Measurements from ENCODE around the gene PCDH9.

The PCDH9 gene

GRCh38 chr13:67217880-67218279, 12.3 kb downstream of the PCDH9 start:
- no peak for TF ChIP-seq CTCF (conservative IDR thresholded peaks at IDR 0.05; ENCODE audit: control insufficient read depth, insufficient read depth, low read depth, low read length)
- no peak overlapping the region for H3K4me3 ChIP-seq (ENCODE audit: control insufficient read depth, low read depth, low read length)
- DNase-seq (ENCODE audit: low read depth): no peak

GRCh38 chr13:67216864-67217263, 13.3 kb downstream of the PCDH9 start:
- no peak overlapping the region for H3K4me3 ChIP-seq (ENCODE audit: control insufficient read depth, low read depth, low read length)
- no peak for DNase-seq (ENCODE audit: low read depth)
- TF ChIP-seq CTCF (conservative IDR thresholded peaks at IDR 0.05; ENCODE audit: control insufficient read depth, insufficient read depth, low read depth, low read length): no peak

- no peak for TF ChIP-seq CTCF (conservative IDR thresholded peaks at IDR 0.05; ENCODE audit: control insufficient read depth, insufficient read depth, low read depth, low read length)
- no peak for DNase-seq (ENCODE audit: low read depth)
- H3K4me3 ChIP-seq (ENCODE audit: control insufficient read depth, low read depth, low read length): no peak overlapping the region
These were observed 19.9 kb downstream of the PCDH9 start for GRCh38 chr13:67210208-67210607.

GRCh38 chr13:67208552-67208951, 21.6 kb downstream of the PCDH9 start:
- no peak for TF ChIP-seq CTCF (conservative IDR thresholded peaks at IDR 0.05; ENCODE audit: control insufficient read depth, insufficient read depth, low read depth, low read length)
- no peak for DNase-seq (ENCODE audit: low read depth)
- no peak overlapping the region for H3K4me3 ChIP-seq (ENCODE audit: control insufficient read depth, low read depth, low read length)

GRCh38 chr13:67204764-67205163, 25.4 kb downstream of the PCDH9 start:
- DNase-seq (ENCODE audit: low read depth): peak; percentile 18
- H3K4me3 ChIP-seq (ENCODE audit: control insufficient read depth, low read depth, low read length): no peak overlapping the region
- TF ChIP-seq CTCF (conservative IDR thresholded peaks at IDR 0.05; ENCODE audit: control insufficient read depth, insufficient read depth, low read depth, low read length): no peak

GRCh38 chr13:67200605-67201004, 29.5 kb downstream of the PCDH9 start:
- DNase-seq (ENCODE audit: low read depth): no peak
- no peak overlapping the region for H3K4me3 ChIP-seq (ENCODE audit: control insufficient read depth, low read depth, low read length)
- no peak for TF ChIP-seq CTCF (conservative IDR thresholded peaks at IDR 0.05; ENCODE audit: control insufficient read depth, insufficient read depth, low read depth, low read length)

GRCh38 chr13:67200183-67200582, 30.0 kb downstream of the PCDH9 start:
- no peak overlapping the region for H3K4me3 ChIP-seq (ENCODE audit: control insufficient read depth, low read depth, low read length)
- no peak for DNase-seq (ENCODE audit: low read depth)
- TF ChIP-seq CTCF (conservative IDR thresholded peaks at IDR 0.05; ENCODE audit: control insufficient read depth, insufficient read depth, low read depth, low read length): no peak
